HepG2 (cell line): ENCODE results near the gene SKI. TPM values are rescaled to one million over a fixed set of nuclear protein-coding genes. Genes with fewer than 3 reads are reported as not detected.

ENCODE experiments used
- ATAC-seq: fragments of 200-7000 bp; cut with Tn5 transposase; 3 replicates; pipeline ENCODE4 v1.9.1; 2020; ENCODE audit warnings: mild to moderate bottlenecking, moderate library complexity
- BruUV-seq: library from RNA; stranded (reverse); fragments of 400-500 nt; replicated peaks from 2 replicates; lab custom pipeline; 2021; lab: Mats Ljungman, UMichigan
- CTCF ChIA-PET: fragments of 300-600 bp; formaldehyde crosslinking; extraction: SDS; loops from one replicate; lab custom pipeline; 2021; ENCODE audit warnings: low total read pairs, inconsistent platforms, low intra/inter-chr PET ratio; lab: Yijun Ruan, JAX
- POLR2A ChIA-PET: fragments of 350-600 bp; sonication (Branson Sonifier 250); formaldehyde crosslinking; loops from one replicate; lab custom pipeline; 2020; ENCODE audit warnings: antibody characterized with exemption, inconsistent platforms; lab: Yijun Ruan, JAX
- DNase-seq: peaks from one replicate; pipeline ENCODE4 v3.0.0-alpha.2; 2015; ENCODE audit warnings: low spot score
- FAIRE-seq: peaks from 3 replicates; lab custom pipeline; 2011; peaks lifted over from hg19 to GRCh38; lab: Jason Lieb, UNC
- H2AFZ ChIP-seq: one replicate; pipeline ENCODE4 v1.6.1; 2011; ENCODE audit warnings: low read length, inconsistent platforms
- H3K27ac ChIP-seq: fragments of 300-600 bp; 3 replicates; pipeline ENCODE4 v1.8.0; 2011; ENCODE audit warnings: mixed run types, mild to moderate bottlenecking, mixed read lengths, low read length, inconsistent platforms; ENCODE audit not compliant: insufficient read depth; ENCODE audit errors: extremely low read length
- H3K27me3 ChIP-seq, 2 experiments: fragments of 200-600 bp in 1 of 2; 2 replicates in 1 of 2; 3 replicates in 1 of 2; pipeline versions ENCODE4 v1.6.0 to v1.8.0; 2011; ENCODE audit warnings: low read length in 2 of 2, mild to moderate bottlenecking in 2 of 2, moderate library complexity in 2 of 2, inconsistent platforms in 1 of 2; ENCODE audit not compliant: insufficient read depth in 2 of 2, control insufficient read depth in 1 of 2
- H3K36me3 ChIP-seq, 2 experiments: fragments of 200-600 bp in 1 of 2; replicated peaks in 1 of 2; 2 replicates in 1 of 2; 3 replicates in 1 of 2; pipeline versions ENCODE4 v1.5.1 to v1.8.0; 2011; ENCODE audit warnings: low read length in 2 of 2, inconsistent platforms in 1 of 2; ENCODE audit not compliant: insufficient read depth in 2 of 2, control insufficient read depth in 1 of 2
- H3K4me1 ChIP-seq: 2 replicates; pipeline ENCODE4 v1.5.1; 2012; ENCODE audit warnings: low read length, inconsistent platforms; ENCODE audit not compliant: insufficient read depth
- H3K4me2 ChIP-seq: 2 replicates; pipeline ENCODE4 v1.6.0; 2011; ENCODE audit warnings: low read depth, low read length, inconsistent platforms
- H3K4me3 ChIP-seq, 3 experiments: fragments of 200-600 bp in 1 of 3; sonication (generic), shearing (Covaris generic) in 1 of 3; replicated peaks in 1 of 3; 2 replicates each; pipeline ENCODE4 v1.5.1; 2011 to 2016; ENCODE audit warnings: low read length in 3 of 3, inconsistent platforms in 2 of 3, low read depth in 2 of 3, mild to moderate bottlenecking in 2 of 3, control low read depth in 1 of 3, mixed read lengths in 1 of 3; ENCODE audit not compliant: insufficient read depth in 1 of 3
- H3K79me2 ChIP-seq: one replicate; pipeline ENCODE4 v1.6.1; 2011; ENCODE audit warnings: low read length, inconsistent platforms; ENCODE audit not compliant: insufficient read depth
- H3K9ac ChIP-seq: 2 replicates; pipeline ENCODE4 v1.6.0; 2011; ENCODE audit warnings: mild to moderate bottlenecking, low read depth, low read length, inconsistent platforms; ENCODE audit not compliant: insufficient read depth
- H3K9me3 ChIP-seq: 2 replicates; pipeline ENCODE4 v1.5.1; 2012; ENCODE audit warnings: mild to moderate bottlenecking, low read length
- H4K20me1 ChIP-seq: 2 replicates; pipeline ENCODE4 v1.6.0; 2011; ENCODE audit warnings: inconsistent platforms, mild to moderate bottlenecking, low read length, moderate library complexity; ENCODE audit not compliant: insufficient read depth
- AGO2 ChIP-seq: fragments of 200-400 bp; formaldehyde crosslinking; optimal IDR thresholded peaks from 2 replicates; pipeline ENCODE3; 2017; ENCODE audit warnings: mild to moderate bottlenecking, low read depth, low read length, moderate library complexity
- HNRNPL ChIP-seq: fragments of 200-400 bp; formaldehyde crosslinking; IDR thresholded peaks from 2 replicates; pipeline ENCODE4 v1.6.1; 2017; ENCODE audit warnings: mild to moderate bottlenecking, low read depth, low read length
- ZNF343 ChIP-seq: sonication (generic); formaldehyde crosslinking; IDR thresholded peaks from 2 replicates; pipeline ENCODE4 v1.4.0; 2020; ENCODE audit warnings: mild to moderate bottlenecking, missing genetic modification reagents
- ZNF720 ChIP-seq: sonication (generic); formaldehyde crosslinking; IDR thresholded peaks from 2 replicates; pipeline ENCODE4 v1.4.0; 2020; ENCODE audit warnings: missing genetic modification reagents
- WGBS: methylation state at CpG from one replicate; pipeline ENCODE4 v1.1.6; 2017; ENCODE audit warnings: low lambda C conversion rate; 5-methylcytosine and 5-hydroxymethylcytosine counted together
- in situ Hi-C: cut with HindIII; loops from 2 replicates; pipeline ENCODE4 v1.10.0; 2017; ENCODE audit warnings: low pct_unique_long_range_greater_than_20kb; ENCODE audit not compliant: extremely low pct_ligation_motif_present
- intact Hi-C: fragments of 100-400 bp; cut with micrococcal nuclease; formaldehyde crosslinking; loops from one replicate; pipeline ENCODE4 v1.10.0; 2022; ENCODE audit not compliant: unreplicated experiment
- polyA plus RNA-seq, 8 experiments: library from polyadenylated mRNA; depleted of rRNA in 3 of 8; stranded (reverse) in 7 of 8; unstranded in 1 of 8; fragments of >200 nt; fragmentation: Illumina TruSeq in 4 of 8; extraction: Trizol in 4 of 8; gene quantifications; 2 replicates each; pipeline versions ENCODE4 v1.2.1 to v1.2.3, GENCODE V29; 2011 to 2016; ENCODE audit warnings: low read depth in 4 of 8, missing spikeins in 1 of 8, mixed read lengths in 1 of 8; ENCODE audit not compliant: insufficient read depth in 1 of 8
- total RNA-seq, 5 experiments: library from RNA; depleted of rRNA; stranded (reverse); fragments of >200 nt; fragmentation: Illumina TruSeq; extraction: Trizol; gene quantifications; 2 replicates each; pipeline ENCODE4 v1.2.3, GENCODE V29; 2016; ENCODE audit warnings: low read depth in 1 of 5
- TF ChIP-seq, protein P1 (sequence below): sonication (generic); formaldehyde crosslinking; IDR thresholded peaks from 2 replicates; pipeline ENCODE4 v1.5.0; 2020; ENCODE audit warnings: missing genetic modification reagents

Gene SKI
- total and polyA plus RNA-seq, 2 of the 13 experiments (the other 11 are each of a cell fraction or from before 2014, with no cell fraction given) = 4.7 to 6.9 TPM

DNA sequence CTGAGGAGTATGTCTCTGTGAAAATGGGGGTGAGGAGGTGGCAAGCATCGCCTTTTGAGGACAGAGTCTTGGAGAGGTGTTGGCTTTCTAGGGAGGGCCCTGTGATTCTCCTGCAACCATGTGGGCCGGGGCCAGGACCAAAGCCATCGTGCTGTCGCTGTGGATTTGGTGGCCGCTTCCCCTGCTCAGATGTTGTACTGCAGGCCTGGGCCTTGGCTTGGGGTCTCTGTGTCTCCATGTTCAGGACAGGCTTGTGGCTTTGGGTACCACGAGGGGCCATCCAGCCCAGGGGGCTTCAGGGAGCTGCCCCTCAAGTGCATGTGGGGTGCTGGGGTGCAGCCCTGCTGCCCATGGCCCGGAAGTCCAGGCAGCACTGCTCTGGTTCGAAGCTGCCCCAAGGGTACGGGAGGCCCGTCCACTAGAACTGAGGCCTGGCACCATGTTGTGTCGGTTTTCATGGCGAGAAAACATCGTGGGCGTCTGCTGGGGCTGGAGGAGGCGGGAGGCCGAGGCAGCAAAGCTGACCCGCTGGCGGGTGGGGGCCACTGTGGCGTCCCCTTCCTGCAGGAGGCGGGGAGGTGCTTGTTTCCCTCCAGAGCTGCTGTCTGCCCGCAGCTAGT lies 55.4 kb downstream of the SKI start:
- Histone ChIP-seq H4K20me1 (peaks cover 15% of the 10 kb centered on the region; the same call in 1 of the 2 replicates), H3K4me1 (peaks cover 38% of the 10 kb centered on the region), H3K79me2 (peaks cover 45% of the 10 kb centered on the region), H3K27me3 (no peaks in the 10 kb centered on the region), H3K9ac (no peak overlapping the region), H3K36me3 (peaks cover 4 to 16% of the 10 kb centered on the region in 2 experiments; a peak in 1 of 5 replicates), H3K4me3 (no peak overlapping the region), H3K27ac (no peak overlapping the region)
- intact Hi-C loops (no loop called here), in situ Hi-C loops (no loop called here)
- ATAC-seq (peak; percentile 9; the same call in 2 of the 3 replicates), DNase-seq (no peak)
- no TSS peak for BruUV-seq
- CTCF ChIA-PET = no interaction called here
- WGBS = 100% methylated on average over 3 of the region's 21 CpGs
- TF ChIP-seq HNRNPL (0 out of 2 replicates have a peak, but pooled peaks have one; percentile 42), ZNF343 (no peak), AGO2 (peak; percentile 50), ZNF720 (CRISPR knock-in tag) (no peak)
- TF ChIP-seq, protein P1, sequence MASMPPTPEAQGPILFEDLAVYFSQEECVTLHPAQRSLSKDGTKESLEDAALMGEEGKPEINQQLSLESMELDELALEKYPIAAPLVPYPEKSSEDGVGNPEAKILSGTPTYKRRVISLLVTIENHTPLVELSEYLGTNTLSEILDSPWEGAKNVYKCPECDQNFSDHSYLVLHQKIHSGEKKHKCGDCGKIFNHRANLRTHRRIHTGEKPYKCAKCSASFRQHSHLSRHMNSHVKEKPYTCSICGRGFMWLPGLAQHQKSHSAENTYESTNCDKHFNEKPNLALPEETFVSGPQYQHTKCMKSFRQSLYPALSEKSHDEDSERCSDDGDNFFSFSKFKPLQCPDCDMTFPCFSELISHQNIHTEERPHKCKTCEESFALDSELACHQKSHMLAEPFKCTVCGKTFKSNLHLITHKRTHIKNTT (CRISPR knock-in tag) = no peak
- TF ChIP-seq, all 625 proteins: peak for 2
- FAIRE-seq = no peak
- no peaks in the 10 kb centered on the region for H3K9me3 ChIP-seq
- H2AFZ ChIP-seq = no peak overlapping the region
- POLR2A ChIA-PET = no interaction called here
- no peak overlapping the region for H3K4me2 ChIP-seq
